ENCODE measurements around the gene SLC25A33.

DNA sequence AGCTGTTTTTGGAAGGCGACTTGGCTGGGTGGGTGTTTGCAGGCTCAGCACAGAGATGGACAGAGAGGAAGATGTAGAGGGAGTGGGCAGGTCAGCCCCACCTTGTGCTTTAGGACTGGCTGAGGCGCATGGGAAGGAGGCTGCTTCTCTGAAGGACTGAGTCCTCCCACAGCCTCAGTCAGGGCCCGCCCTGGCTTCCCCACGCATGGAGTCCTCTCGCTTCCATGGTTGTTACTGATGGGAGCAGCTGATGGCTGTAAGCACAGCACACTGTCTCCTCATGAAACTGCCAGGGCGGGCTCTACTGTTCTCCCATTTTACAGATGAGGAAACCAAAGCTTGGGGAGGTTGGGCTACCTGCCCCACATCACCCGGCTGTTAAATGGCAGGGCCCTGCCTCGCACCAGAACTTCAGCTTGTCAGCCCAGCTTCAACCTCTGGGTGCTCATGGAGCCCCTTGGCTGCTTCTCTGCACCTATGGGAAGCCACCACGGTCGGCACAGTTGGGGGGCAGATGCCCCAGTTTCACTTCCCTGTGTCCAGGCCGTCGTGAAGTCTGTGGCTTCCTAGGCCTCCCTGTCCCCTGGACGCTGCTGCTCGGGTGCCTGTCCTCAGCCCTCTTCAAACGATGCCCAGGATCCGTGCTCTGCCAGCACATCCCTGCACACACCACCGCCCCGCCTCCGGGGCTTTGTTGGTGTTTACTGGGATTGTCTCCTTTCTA is 51.8 kb downstream of the SLC25A33 start:
- TF ChIP-seq EZH2 (IDR thresholded peaks at IDR 0.05; ENCODE audit: borderline replicate concordance, insufficient read depth, low read depth, low read length, poor library complexity, severe bottlenecking) = no peak
- TF ChIP-seq, protein P1, sequence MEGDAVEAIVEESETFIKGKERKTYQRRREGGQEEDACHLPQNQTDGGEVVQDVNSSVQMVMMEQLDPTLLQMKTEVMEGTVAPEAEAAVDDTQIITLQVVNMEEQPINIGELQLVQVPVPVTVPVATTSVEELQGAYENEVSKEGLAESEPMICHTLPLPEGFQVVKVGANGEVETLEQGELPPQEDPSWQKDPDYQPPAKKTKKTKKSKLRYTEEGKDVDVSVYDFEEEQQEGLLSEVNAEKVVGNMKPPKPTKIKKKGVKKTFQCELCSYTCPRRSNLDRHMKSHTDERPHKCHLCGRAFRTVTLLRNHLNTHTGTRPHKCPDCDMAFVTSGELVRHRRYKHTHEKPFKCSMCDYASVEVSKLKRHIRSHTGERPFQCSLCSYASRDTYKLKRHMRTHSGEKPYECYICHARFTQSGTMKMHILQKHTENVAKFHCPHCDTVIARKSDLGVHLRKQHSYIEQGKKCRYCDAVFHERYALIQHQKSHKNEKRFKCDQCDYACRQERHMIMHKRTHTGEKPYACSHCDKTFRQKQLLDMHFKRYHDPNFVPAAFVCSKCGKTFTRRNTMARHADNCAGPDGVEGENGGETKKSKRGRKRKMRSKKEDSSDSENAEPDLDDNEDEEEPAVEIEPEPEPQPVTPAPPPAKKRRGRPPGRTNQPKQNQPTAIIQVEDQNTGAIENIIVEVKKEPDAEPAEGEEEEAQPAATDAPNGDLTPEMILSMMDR (IDR thresholded peaks at IDR 0.05) = no peak

Measured in B cell (primary cell).